ENCODE data around the gene AGO1. TPM values are rescaled to one million over a fixed set of nuclear protein-coding genes. Genes with fewer than 3 reads are reported as not detected.

AGO1 gene
- total RNA-seq, 3 donors from 2014 or later: 22.3 to 26.1 (median 23.4) TPM

DNA sequence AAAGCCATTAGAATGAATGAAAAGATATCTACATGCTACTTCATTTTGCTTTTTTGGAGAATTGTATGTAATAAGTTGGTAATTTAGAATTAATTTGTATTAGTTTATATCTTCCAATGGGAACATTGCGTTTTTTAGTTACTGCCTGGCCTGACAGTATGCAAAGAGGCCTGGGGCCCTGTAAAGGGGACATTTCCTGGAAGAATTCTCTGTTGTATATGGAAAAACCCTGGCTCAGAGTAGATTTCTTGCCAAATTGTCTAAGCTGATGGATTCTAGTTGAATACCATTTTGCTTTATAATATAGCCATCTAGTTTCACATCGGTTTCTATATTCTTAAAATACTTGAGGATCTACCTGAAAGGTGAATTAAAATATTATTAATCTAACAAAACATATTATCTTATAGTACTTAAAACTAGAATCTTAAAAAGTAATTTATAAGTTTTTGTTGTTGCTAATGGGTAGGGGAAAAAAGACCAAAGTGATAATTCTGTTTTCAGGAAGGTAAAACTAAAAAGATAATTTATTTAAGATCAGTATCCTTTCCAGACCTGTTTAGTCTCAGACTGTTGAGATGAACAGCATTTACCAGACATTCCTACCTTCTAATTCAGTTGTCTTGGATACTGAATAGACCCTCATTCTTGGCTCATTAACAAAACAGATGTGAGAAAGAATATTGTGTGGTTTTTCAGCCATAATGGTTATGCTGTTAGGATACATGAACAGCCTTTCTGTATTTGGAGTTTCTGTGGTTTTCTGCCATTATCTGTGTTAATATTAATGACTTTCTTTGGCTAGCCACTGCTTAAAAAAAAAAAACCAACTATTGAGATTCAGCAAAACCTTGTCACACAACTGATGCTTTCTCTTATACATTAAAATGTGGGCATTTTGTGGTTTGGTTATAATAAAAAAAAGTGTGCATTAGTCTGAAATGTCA, 52.7 kb downstream of the AGO1 start:
- no peak overlapping the region for H3K4me3 ChIP-seq
- H3K9me3 ChIP-seq: no peaks in the 10 kb centered on the region
- H3K4me1 ChIP-seq: no peaks in the 10 kb centered on the region
- DNase-seq (ENCODE audit: low spot score in 2 of 2): no peak
- H3K36me3 ChIP-seq: no peaks in the 10 kb centered on the region
- H3K27ac ChIP-seq: peak overlapping the region in 1 of 2 donors; percentile 8
- TF ChIP-seq POLR2A (IDR thresholded peaks at IDR 0.05) (no peak), POLR2AphosphoS5 (IDR thresholded peaks at IDR 0.05) (no peak)
- TF ChIP-seq, protein P1, sequence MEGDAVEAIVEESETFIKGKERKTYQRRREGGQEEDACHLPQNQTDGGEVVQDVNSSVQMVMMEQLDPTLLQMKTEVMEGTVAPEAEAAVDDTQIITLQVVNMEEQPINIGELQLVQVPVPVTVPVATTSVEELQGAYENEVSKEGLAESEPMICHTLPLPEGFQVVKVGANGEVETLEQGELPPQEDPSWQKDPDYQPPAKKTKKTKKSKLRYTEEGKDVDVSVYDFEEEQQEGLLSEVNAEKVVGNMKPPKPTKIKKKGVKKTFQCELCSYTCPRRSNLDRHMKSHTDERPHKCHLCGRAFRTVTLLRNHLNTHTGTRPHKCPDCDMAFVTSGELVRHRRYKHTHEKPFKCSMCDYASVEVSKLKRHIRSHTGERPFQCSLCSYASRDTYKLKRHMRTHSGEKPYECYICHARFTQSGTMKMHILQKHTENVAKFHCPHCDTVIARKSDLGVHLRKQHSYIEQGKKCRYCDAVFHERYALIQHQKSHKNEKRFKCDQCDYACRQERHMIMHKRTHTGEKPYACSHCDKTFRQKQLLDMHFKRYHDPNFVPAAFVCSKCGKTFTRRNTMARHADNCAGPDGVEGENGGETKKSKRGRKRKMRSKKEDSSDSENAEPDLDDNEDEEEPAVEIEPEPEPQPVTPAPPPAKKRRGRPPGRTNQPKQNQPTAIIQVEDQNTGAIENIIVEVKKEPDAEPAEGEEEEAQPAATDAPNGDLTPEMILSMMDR (IDR thresholded peaks at IDR 0.05): no peak
- intact Hi-C loops (cut with DNase I; ENCODE audit: low total_unique reads): loop anchor here (5.0 kb wide), 1 partner anchor 52 kb away; no protein-coding TSS in a partner anchor
- no peaks in the 10 kb centered on the region for H3K27me3 ChIP-seq

DNA sequence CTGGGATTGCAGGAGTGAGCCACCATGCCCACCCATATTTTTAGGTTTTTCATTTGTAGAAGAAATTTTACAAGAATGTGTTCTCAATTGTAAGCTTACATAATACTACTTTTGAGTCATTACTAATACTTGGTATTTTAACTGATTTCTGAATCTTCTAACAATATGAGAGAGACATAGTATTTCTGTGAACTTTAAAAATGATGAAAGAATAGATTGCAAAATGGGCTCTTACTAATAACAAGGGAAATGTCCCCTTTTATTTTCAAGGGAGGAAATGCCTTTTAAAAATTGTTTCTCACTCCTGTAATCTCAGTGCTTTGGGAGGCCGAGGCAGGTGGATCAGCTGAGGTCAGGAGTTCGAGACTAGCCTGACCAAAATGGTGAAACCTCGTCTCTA, 53.8 kb downstream of the AGO1 start:
- no peaks in the 10 kb centered on the region for H3K4me1 ChIP-seq
- TF ChIP-seq POLR2AphosphoS5 (IDR thresholded peaks at IDR 0.05) (no peak), POLR2A (IDR thresholded peaks at IDR 0.05) (no peak)
- TF ChIP-seq, protein P1 (IDR thresholded peaks at IDR 0.05): no peak
- H3K36me3 ChIP-seq: no peaks in the 10 kb centered on the region
- no peaks in the 10 kb centered on the region for H3K27me3 ChIP-seq
- H3K9me3 ChIP-seq: no peaks in the 10 kb centered on the region
- H3K4me3 ChIP-seq: no peak overlapping the region
- intact Hi-C loops (cut with DNase I; ENCODE audit: low total_unique reads): loop anchor here (5.0 kb wide), 1 partner anchor 50 kb away; no protein-coding TSS in a partner anchor
- peak overlapping the region in 1 of 2 donors; percentile 8 for H3K27ac ChIP-seq
- no peak for DNase-seq (ENCODE audit: low spot score in 2 of 2)

DNA sequence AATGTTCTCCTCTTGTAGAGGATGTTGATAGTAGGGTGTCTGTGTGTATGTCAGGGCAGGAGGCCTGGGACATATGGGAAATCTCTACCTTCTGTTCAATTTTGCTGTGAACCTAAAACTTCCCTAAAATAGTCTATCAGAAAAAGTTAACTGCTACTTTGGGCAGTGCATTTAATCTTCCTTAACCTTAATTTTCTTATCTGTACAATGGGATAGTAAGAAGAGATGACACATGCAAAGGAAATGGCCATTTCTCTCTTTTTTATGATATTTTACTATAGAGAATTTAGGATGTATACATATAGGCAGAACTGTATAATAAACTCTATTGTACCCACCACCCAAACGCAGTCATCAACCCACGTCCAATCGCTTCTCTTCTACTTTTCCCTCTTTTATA, 56.5 kb downstream of the AGO1 start:
- H3K4me3 ChIP-seq: no peak overlapping the region
- TF ChIP-seq, protein P1 (IDR thresholded peaks at IDR 0.05): no peak
- TF ChIP-seq POLR2A (IDR thresholded peaks at IDR 0.05) (no peak), POLR2AphosphoS5 (IDR thresholded peaks at IDR 0.05) (no peak)

DNA sequence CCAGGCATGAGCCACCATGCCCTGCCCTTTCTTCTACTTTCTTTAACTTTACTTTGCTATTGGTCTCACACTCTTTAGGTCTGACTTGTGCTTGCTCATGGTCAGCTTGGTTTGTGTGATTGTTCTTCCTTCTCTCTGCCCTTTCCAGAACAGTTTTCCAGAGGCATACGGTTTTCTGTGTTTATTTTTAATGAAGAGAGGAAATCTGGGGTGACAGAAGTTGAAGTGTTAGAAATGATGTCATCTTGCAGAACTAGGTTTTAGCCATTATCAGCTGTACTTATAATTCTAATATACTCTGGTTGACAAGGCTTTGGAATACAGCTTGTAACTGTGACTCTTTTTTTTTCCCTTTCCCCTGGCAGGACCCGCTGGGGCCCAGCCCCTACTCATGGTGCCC, 62.3 kb downstream of the AGO1 start:
- H3K27me3 ChIP-seq: no peaks in the 10 kb centered on the region
- H3K36me3 ChIP-seq: no peaks in the 10 kb centered on the region
- intact Hi-C loops (cut with DNase I; ENCODE audit: low total_unique reads): no loop called here
- no peaks in the 10 kb centered on the region for H3K4me1 ChIP-seq
- no peak for DNase-seq (ENCODE audit: low spot score in 2 of 2)
- no peak for TF ChIP-seq POLR2A (IDR thresholded peaks at IDR 0.05)
- TF ChIP-seq, protein P1 (IDR thresholded peaks at IDR 0.05): no peak
- TF ChIP-seq POLR2AphosphoS5 (IDR thresholded peaks at IDR 0.05): no peak
- no peak overlapping the region for H3K27ac ChIP-seq
- no peak overlapping the region for H3K4me3 ChIP-seq
- H3K9me3 ChIP-seq: no peaks in the 10 kb centered on the region

More for the DNA sequence above, 56.5 kb downstream of the AGO1 start:
- Histone ChIP-seq H3K4me1 (no peaks in the 10 kb centered on the region), H3K27ac (no peak overlapping the region), H3K27me3 (no peaks in the 10 kb centered on the region), H3K9me3 (no peaks in the 10 kb centered on the region), H3K36me3 (no peaks in the 10 kb centered on the region)
- no peak for DNase-seq (ENCODE audit: low spot score in 2 of 2)
- intact Hi-C loops (cut with DNase I; ENCODE audit: low total_unique reads): loop anchor here (5.0 kb wide), 1 partner anchor 48 kb away; no protein-coding TSS in a partner anchor

DNA sequence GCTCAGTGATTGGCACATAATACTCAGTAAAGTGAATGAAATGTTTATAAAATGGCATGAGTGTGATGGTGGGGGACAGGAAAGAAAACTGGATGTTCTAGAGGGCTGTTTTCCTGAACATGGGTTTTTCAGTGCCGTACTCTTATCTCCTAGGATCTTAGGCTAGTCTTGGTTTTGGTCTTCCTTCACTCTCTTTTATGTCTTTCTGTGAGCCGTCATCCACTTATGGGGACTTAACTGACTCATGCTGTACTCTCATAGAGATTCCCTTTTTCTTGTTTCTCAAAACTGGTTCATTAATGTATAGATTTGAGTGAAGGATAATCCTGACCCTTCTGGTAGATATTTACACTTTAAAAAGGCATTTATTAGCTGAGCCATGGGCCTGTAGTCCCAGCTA, 64.5 kb downstream of the AGO1 start:
- Histone ChIP-seq H3K9me3 (no peaks in the 10 kb centered on the region), H3K27me3 (no peaks in the 10 kb centered on the region), H3K27ac (no peak overlapping the region), H3K36me3 (no peaks in the 10 kb centered on the region), H3K4me1 (no peaks in the 10 kb centered on the region), H3K4me3 (no peak overlapping the region)
- DNase-seq (ENCODE audit: low spot score in 2 of 2): no peak
- intact Hi-C loops (cut with DNase I; ENCODE audit: low total_unique reads): no loop called here
- TF ChIP-seq, protein P1 (IDR thresholded peaks at IDR 0.05): no peak
- TF ChIP-seq POLR2AphosphoS5 (IDR thresholded peaks at IDR 0.05) (no peak), POLR2A (IDR thresholded peaks at IDR 0.05) (no peak)
